Natural killer cell (primary cell): Measurements from ENCODE around the gene PTH2R. TPM values are rescaled to one million over a fixed set of nuclear protein-coding genes. Genes with fewer than 3 reads are reported as not detected.

Source experiments
- ATAC-seq, 3 donors: fragments of 150-1000 bp in 2 of 3; fragments of 200-7000 bp in 1 of 3; cut with Tn5 transposase; 1 replicate in 1 of 3; 2 replicates in 2 of 3; pipeline ENCODE4 v1.10.0; 2021; ENCODE audit warnings: mild to moderate bottlenecking in 2 of 3, moderate library complexity in 2 of 3
- DNase-seq, 2 donors: peaks; one replicate each; pipeline versions ENCODE4 v3.0.0 to v3.0.0-alpha.2; 2013 to 2021; ENCODE audit warnings: mixed read lengths in 1 of 2
- H3K27ac ChIP-seq: one replicate; pipeline ENCODE4 v1.5.1; 2013; ENCODE audit warnings: mild to moderate bottlenecking, low read length
- H3K27me3 ChIP-seq: one replicate; pipeline ENCODE4 v1.6.1; 2013; ENCODE audit warnings: low read length; ENCODE audit not compliant: control insufficient read depth, insufficient read depth
- H3K36me3 ChIP-seq: one replicate; pipeline ENCODE4 v1.6.1; 2013; ENCODE audit warnings: low read length; ENCODE audit not compliant: control insufficient read depth, insufficient read depth
- H3K4me1 ChIP-seq: one replicate; pipeline ENCODE4 v1.6.1; 2013; ENCODE audit warnings: low read length; ENCODE audit not compliant: control insufficient read depth, insufficient read depth
- H3K4me3 ChIP-seq: one replicate; pipeline ENCODE4 v1.5.1; 2013; ENCODE audit warnings: low read length
- H3K9me3 ChIP-seq: one replicate; pipeline ENCODE4 v1.6.1; 2013; ENCODE audit warnings: low read length; ENCODE audit not compliant: control insufficient read depth, insufficient read depth
- H3K27ac Mint-ChIP-seq, 2 donors: one replicate each; pipeline ENCODE4 v1.8.0; 2022; ENCODE audit warnings: mild to moderate bottlenecking in 2 of 2, mixed read lengths in 2 of 2, moderate library complexity in 1 of 2
- H3K27me3 Mint-ChIP-seq, 2 donors: one replicate each; pipeline ENCODE4 v1.8.0; 2022; ENCODE audit warnings: low read depth in 2 of 2, mixed read lengths in 2 of 2
- H3K36me3 Mint-ChIP-seq: one replicate; pipeline ENCODE4 v1.8.0; 2022; ENCODE audit warnings: mixed read lengths
- H3K4me1 Mint-ChIP-seq, 2 donors: one replicate each; pipeline ENCODE4 v1.8.0; 2022; ENCODE audit warnings: mixed read lengths in 2 of 2
- H3K4me3 Mint-ChIP-seq: one replicate; pipeline ENCODE4 v1.8.0; 2022; ENCODE audit warnings: mild to moderate bottlenecking, moderate library complexity, mixed read lengths
- H3K9me3 Mint-ChIP-seq, 2 donors: one replicate each; pipeline ENCODE4 v1.8.0; 2022; ENCODE audit warnings: mixed read lengths in 2 of 2
- WGBS: methylation state at CpG from one replicate; pipeline ENCODE4 v1.1.7; 2013; ENCODE audit warnings: missing lambda C conversion rate; ENCODE audit not compliant: insufficient coverage; 5-methylcytosine and 5-hydroxymethylcytosine counted together
- intact Hi-C: fragments of 100-400 bp; cut with micrococcal nuclease; formaldehyde crosslinking; loops from one replicate; pipeline ENCODE4 v1.14.2; 2022
- total RNA-seq, 4 donors: library from RNA; stranded (reverse); fragments of 120-200 nt in 1 of 4; gene quantifications; one replicate each; pipeline versions ENCODE4 v1.2.3 to v1.2.4, GENCODE V29; 2013 to 2022
- TF ChIP-seq, protein P1 (sequence below): fragments of 200-600 bp; IDR thresholded peaks from one replicate; pipeline ENCODE4 v1.8.0; 2022; ENCODE audit warnings: antibody characterized with exemption

PTH2R gene
- total RNA-seq, 3 donors from 2014 or later (not counting 1 experiment from before 2014, with no cell fraction given), result 0.50 to 0.65 (median 0.61) TPM

DNA sequence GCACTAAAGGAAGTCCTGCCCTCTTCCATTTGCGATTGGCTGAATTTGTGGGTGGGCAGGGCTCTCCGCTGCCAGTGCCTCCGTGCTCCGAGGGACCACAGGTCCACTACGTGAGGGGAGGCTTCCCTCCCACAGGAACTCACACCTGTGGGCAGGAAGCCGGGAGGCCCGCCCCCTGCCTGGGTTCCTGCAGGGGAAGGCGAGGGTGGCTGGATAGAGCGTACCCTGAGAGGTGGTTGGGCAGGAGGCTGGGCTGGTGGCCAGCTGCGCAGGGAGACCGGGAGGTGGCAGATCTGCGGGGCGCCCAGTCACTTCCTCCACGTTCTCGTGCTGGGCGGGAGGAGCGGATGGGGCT lies 47.0 kb upstream of the PTH2R start:
- WGBS, result 69% methylated on average over 17 of the region's 17 CpGs
- H3K4me3 ChIP-seq, result peak overlapping the region; percentile 21
- no peak overlapping the region for H3K27ac ChIP-seq
- Mint-ChIP-seq H3K27me3 (no peaks in the 10 kb centered on the region), H3K9me3 (no peaks in the 10 kb centered on the region), H3K4me1 (peaks cover 13 to 16% of the 10 kb centered on the region in 2 donors), H3K4me3 (peak overlapping the region; percentile 78), H3K27ac (peak overlapping the region; percentile 72 to 82), H3K36me3 (peaks cover 2% of the 10 kb centered on the region)
- H3K27me3 ChIP-seq, result no peaks in the 10 kb centered on the region
- H3K4me1 ChIP-seq, result no peaks in the 10 kb centered on the region
- TF ChIP-seq, protein P1, sequence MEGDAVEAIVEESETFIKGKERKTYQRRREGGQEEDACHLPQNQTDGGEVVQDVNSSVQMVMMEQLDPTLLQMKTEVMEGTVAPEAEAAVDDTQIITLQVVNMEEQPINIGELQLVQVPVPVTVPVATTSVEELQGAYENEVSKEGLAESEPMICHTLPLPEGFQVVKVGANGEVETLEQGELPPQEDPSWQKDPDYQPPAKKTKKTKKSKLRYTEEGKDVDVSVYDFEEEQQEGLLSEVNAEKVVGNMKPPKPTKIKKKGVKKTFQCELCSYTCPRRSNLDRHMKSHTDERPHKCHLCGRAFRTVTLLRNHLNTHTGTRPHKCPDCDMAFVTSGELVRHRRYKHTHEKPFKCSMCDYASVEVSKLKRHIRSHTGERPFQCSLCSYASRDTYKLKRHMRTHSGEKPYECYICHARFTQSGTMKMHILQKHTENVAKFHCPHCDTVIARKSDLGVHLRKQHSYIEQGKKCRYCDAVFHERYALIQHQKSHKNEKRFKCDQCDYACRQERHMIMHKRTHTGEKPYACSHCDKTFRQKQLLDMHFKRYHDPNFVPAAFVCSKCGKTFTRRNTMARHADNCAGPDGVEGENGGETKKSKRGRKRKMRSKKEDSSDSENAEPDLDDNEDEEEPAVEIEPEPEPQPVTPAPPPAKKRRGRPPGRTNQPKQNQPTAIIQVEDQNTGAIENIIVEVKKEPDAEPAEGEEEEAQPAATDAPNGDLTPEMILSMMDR, result no peak
- H3K36me3 ChIP-seq, result peaks cover 17% of the 10 kb centered on the region
- ATAC-seq (peak; percentile 65 to 91 (median 91)), DNase-seq (peak; percentile 14 to 25)
- H3K9me3 ChIP-seq, result no peaks in the 10 kb centered on the region
- intact Hi-C loops, result no loop called here

DNA sequence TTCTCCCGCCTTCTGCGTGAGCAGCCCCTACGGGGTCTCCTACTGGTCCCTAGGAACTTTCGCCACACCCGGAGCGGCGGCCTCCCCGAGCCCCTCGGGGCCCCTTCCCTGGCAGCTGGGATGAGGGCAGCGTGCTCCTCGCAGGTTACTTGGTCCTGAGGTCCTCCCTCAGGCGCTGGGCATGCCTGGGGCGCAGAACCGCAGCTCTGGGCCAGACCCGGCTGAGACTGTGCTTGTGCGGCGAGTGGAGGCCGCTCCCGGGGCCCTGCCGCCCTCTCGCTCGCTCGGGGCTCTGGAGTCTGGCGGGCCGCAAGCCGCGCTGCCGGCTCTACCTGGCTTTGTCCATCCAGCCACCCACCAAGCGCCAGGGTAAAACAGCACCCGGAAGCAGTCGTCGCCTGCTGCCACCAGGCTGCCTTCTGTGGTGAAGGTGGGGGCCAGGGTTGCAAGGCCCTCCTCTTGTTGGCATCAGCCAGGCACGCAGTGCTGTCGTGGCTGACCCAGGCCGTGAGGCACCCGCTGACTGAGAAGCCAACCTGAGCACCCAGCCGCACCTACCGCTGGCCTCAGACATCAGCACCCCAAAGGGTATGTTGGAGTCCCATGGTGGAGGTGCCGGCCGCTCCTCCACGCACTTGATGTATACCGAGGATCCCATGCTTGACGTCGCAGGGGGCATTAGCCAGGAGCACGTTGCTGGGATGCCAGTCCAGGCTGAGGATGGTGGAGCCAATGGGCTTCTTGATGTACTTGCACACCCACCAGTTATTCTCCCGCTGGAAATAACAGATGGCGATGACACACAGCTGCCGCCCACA lies 46.1 kb upstream of the PTH2R start:
- no peaks in the 10 kb centered on the region for H3K4me1 ChIP-seq
- TF ChIP-seq, protein P1, result no peak
- no peak overlapping the region for H3K4me3 ChIP-seq
- H3K36me3 ChIP-seq, result peaks cover 8% of the 10 kb centered on the region
- no peaks in the 10 kb centered on the region for H3K27me3 ChIP-seq
- Mint-ChIP-seq H3K27me3 (no peaks in the 10 kb centered on the region), H3K9me3 (peaks cover 2 to 5% of the 10 kb centered on the region in 2 donors), H3K4me1 (peaks cover 13 to 16% of the 10 kb centered on the region in 2 donors), H3K27ac (no peak overlapping the region), H3K36me3 (peaks cover 8% of the 10 kb centered on the region), H3K4me3 (no peak overlapping the region)
- intact Hi-C loops, result no loop called here
- no peak for ATAC-seq
- H3K27ac ChIP-seq, result no peak overlapping the region
- no peak for DNase-seq
- WGBS, result 93% methylated on average over 48 of the region's 48 CpGs
- H3K9me3 ChIP-seq, result no peaks in the 10 kb centered on the region

DNA sequence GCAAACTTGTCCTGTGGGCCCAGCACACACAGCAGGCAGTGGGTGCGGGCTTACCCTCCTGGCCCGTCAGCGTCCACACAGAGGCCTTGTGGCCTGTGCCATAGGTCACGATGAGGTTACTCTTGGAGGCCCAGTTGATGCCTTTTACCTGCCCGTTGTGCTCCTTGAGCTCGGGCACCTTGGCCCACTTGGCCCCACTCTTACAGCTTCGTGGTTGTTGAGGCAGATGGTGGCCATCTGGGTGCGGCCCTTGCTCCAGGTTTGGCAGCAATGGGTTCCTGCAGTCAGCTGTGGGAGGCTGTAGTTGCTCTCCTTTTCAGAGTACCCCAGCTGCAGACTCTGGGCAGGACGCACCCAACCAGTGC lies 45.5 kb upstream of the PTH2R start:
- Mint-ChIP-seq H3K4me1 (peaks cover 13 to 16% of the 10 kb centered on the region in 2 donors), H3K27ac (no peak overlapping the region), H3K36me3 (peaks cover 8% of the 10 kb centered on the region), H3K9me3 (peaks cover 2 to 5% of the 10 kb centered on the region in 2 donors), H3K4me3 (no peak overlapping the region), H3K27me3 (no peaks in the 10 kb centered on the region)
- 97% methylated on average over 8 of the region's 9 CpGs for WGBS
- Histone ChIP-seq H3K4me3 (no peak overlapping the region), H3K27ac (no peak overlapping the region), H3K36me3 (peaks cover 5% of the 10 kb centered on the region), H3K9me3 (no peaks in the 10 kb centered on the region), H3K27me3 (no peaks in the 10 kb centered on the region), H3K4me1 (no peaks in the 10 kb centered on the region)
- DNase-seq (no peak), ATAC-seq (no peak)
- intact Hi-C loops, result no loop called here
- TF ChIP-seq, protein P1, result no peak

DNA sequence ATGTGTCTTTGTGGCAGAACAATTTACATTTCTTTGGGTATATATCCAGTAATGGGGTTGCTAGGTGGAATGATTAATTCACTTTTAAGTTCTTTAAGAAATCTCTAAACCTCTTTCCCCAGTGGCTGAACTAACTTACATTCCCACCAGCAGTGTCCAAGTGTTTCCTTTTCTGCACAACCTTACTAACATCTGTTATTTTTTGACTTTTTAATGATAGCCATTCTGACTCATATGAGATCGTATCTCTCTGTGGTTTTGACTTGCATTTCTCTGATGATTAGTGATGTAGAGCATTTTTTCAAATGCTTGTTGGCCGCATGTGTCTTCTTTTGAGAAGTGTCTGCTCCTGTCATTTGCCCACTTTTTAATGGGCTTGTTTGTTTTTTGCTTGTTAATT lies 43.1 kb upstream of the PTH2R start:
- Histone ChIP-seq H3K4me1 (no peaks in the 10 kb centered on the region), H3K9me3 (no peaks in the 10 kb centered on the region), H3K36me3 (peaks cover 2% of the 10 kb centered on the region), H3K4me3 (no peak overlapping the region), H3K27me3 (no peaks in the 10 kb centered on the region), H3K27ac (no peak overlapping the region)
- Mint-ChIP-seq H3K27ac (no peak overlapping the region), H3K27me3 (peaks cover 0 to 9% of the 10 kb centered on the region in 2 donors), H3K4me1 (peaks cover 13 to 16% of the 10 kb centered on the region in 2 donors), H3K9me3 (peaks cover 2 to 5% of the 10 kb centered on the region in 2 donors), H3K4me3 (no peak overlapping the region), H3K36me3 (peaks cover 8% of the 10 kb centered on the region)
- DNase-seq, result no peak
- ATAC-seq, result no peak
- intact Hi-C loops, result no loop called here
- TF ChIP-seq, protein P1, result no peak
- 12% methylated on average over 2 of the region's 2 CpGs for WGBS
